GM18951 (cell line): ENCODE results near the gene PER3.
A peak's percentile ranks its signal among the peaks of the same experiment; 100 is the strongest.

ENCODE experiments used
- POLR2A ChIP-seq: IDR thresholded peaks from 4 replicates; pipeline ENCODE4 v1.6.1; 2011; ENCODE audit warnings: mild to moderate bottlenecking; ENCODE audit not compliant: insufficient read length, insufficient read depth; ENCODE audit errors: extremely low read depth
- in situ Hi-C: fragments of 300-500 bp; cut with MboI; formaldehyde crosslinking; loops from one replicate; pipeline ENCODE4 v1.12.0; 2022; ENCODE audit warnings: low sequenced_read_pairs, mixed read lengths, inconsistent platforms; ENCODE audit not compliant: unreplicated experiment

Gene PER3

DNA sequence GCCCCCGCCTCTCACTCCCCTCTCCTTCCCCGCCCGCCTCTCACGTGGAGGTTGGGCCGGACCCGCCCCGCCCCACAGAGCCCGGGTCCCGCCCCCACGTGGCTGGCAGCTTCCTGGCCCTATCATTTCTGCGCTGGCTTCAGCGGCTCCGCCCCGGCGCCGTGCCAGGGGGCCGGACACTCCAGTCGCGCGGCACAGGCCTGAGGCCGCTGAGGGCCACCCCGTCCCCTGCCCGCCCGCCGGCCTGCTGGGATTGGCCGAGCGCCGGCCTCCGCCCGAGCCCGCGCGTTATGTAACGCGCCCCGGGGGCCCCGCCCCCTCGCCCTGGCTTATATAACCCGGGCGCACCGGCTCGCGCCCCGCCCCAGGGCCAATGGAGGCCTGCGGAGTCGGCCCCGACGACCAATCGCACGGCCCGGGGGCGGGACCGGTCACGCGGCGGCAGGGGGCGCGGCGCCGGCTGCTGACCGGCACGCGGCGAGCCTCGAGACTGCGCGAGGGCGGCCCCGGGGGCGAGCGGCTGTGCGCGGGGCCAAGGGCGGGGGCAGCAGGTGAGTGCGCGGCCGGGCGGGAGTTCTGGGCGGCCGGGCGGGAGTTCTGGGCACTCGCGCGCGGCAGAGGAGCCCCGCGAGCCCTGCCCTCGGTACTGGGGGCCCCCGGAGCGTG, at the start of gene PER3:
Gene PER3, plus strand, starts transcription at position 466 of the 666 bp plus-strand sequence. CDS start 587 bp downstream, outside the sequence.
- in situ Hi-C loops = no loop called here
- TF ChIP-seq POLR2A = peak; percentile 37

DNA sequence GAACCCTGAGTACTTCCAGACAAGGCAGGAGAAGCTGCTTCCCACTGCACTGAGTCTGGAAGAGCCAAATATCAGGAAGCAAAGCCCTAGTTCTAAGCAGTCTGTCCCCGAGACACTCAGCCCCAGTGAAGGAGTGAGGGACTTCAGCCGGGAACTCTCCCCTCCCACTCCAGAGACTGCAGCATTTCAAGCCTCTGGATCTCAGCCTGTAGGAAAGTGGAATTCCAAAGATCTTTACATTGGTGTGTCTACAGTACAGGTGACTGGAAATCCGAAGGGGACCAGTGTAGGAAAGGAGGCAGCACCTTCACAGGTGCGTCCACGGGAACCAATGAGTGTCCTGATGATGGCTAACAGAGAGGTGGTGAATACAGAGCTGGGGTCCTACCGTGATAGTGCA, 46.0 kb upstream of the PER3 start:
- in situ Hi-C loops = no loop called here
- TF ChIP-seq POLR2A = no peak

DNA sequence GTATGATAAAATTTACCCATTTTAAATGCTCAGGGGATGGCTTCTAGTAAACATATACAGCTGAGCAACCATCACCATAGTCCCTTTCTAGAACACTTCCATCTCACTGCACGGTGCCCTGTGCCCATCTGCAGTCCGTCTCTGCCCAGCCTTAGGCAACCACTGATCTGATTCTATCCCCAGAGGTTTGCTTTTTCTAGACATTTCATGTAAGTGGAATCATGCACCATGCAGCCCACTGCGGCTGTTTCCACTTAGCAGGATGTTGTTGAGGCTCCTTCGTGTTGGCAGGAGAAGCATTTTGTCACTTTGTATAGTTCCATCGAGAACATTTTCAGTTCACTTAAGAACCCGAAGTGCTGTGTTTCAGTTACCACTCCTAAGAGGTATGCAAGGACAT, 40.7 kb upstream of the PER3 start:
- no peak for TF ChIP-seq POLR2A
- in situ Hi-C loops = no loop called here

DNA sequence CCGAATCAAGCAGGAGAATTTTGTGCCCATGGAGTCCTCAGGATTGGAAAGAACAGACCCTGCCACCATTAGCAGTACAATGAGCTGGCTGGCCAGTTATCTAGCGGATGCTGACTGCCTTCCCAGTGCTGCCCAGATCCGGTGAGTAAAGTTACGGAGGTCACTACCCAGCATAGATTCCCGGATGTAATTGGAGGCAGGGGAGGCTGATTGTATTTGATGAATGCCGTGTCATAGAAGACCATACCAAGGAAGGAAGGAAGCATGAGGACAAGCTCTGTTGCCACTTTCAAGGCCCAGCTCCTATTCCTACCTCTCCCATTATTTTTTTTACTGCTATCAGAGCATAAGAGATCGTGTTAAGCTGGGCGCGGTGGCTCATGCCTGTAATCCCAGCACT, 39.2 kb upstream of the PER3 start:
- in situ Hi-C loops = no loop called here
- no peak for TF ChIP-seq POLR2A

DNA sequence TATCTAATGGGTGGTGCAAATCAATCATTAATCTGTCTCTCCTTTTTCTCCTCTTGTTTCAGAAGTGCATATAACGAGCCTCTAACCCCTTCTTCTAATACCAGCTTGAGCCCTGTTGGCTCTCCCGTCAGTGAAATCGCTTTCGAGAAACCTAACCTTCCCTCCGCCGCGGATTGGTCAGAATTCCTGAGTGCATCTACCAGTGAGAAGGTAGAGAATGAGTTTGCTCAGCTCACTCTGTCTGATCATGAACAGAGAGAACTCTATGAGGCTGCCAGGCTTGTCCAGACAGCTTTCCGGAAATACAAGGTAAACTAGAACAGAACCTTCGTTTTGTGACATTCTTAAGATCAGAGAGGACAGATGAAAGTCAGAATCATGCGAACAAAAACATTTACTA, 38.3 kb upstream of the PER3 start:
- in situ Hi-C loops = no loop called here

DNA sequence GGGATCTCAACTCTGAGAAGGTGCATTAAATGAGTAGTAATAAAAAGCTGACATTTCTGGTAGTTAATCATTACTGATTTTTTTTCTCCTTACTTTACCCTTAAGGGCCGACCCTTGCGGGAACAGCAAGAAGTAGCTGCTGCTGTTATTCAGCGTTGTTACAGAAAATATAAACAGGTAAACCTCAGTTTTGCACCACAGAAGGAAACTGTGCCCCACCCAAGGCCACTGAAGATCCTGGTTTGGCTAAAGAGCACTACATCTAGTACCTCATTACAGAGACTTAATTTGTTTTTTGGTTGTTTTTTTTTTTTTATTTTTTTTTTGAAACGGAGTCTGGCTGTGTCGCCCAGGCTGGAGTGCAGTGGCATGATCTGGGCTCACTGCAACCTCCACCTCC, 36.5 kb upstream of the PER3 start:
- in situ Hi-C loops = no loop called here
- TF ChIP-seq POLR2A = no peak

More for the DNA sequence above, 38.3 kb upstream of the PER3 start:
- TF ChIP-seq POLR2A = no peak

DNA sequence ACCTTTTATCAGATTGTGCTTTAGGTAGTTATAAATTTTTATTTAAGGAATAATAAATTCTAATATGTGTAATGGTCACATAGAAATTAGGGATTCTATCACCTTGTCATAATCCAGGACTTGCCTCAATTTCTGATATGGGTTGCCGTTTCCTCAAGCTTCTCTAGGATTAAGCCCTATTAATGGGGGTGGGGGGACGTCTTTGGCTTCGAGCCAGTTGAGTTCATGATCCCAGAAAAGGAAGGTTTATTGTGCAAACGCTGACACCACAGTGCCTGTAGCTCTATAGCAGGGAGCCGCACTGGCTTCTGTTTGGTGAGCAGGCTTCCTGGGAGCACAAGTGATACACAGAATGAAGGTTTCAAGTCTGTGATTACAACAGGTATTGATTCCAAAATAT, 35.0 kb upstream of the PER3 start:
- in situ Hi-C loops = no loop called here
- no peak for TF ChIP-seq POLR2A

DNA sequence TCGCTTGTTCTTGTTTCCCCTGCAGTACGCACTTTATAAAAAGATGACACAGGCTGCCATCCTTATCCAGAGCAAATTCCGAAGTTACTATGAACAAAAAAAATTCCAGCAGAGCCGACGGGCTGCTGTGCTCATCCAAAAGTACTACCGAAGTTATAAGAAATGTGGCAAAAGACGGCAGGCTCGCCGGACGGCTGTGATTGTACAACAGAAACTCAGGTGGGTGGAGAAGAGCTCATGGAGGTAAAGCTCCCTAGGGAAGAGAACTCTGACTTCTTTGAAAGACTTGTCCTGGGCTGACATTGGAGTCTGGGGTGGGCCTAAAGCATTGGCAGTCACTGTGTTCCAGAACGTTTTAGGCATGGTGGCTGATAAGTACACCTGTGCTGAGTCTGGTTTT, 32.9 kb upstream of the PER3 start:
- in situ Hi-C loops = no loop called here
- no peak for TF ChIP-seq POLR2A

DNA sequence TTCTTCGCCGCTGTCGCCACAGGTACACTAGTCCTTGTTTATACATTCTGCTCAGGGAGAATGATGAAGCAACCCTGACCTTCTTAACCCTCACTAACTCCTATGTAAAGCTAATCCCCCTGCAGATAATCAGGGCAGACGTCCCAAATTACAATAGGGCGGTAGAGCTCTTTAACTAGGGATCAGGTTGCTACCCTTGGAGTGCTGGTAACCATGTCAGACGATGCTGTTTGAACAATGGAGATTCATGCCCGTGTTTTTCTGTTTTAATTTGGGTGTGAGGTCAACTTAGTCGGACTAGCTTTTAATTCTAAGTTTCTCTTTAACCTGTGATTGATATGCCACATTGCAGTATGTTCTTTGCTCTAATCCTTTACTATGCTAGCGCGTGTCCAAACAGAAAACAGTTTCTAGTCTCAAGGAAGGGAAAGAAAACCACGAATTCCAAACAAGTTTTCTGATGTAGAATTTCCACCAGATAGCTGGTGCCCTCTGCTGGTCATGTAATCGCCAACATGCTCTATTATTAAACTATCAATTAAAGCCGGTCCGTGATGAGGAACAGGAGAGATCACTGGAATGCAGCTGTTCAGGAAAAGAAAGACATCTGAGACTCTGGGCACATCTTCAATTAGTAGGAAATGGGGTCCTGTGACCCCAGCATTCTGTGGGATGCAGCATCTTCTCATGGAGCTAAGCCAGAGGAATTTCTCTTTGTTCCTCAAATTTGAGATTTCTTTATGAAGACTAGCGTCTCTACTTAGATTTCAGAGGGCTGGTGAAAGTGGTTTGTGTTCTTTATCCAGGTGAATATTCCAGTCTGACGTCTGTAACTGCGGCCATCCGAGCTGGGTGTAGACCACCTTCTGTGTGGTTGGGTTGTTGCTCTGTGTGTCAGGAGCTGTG, 31.3 kb upstream of the PER3 start:
- no peak for TF ChIP-seq POLR2A
- in situ Hi-C loops = no loop called here

DNA sequence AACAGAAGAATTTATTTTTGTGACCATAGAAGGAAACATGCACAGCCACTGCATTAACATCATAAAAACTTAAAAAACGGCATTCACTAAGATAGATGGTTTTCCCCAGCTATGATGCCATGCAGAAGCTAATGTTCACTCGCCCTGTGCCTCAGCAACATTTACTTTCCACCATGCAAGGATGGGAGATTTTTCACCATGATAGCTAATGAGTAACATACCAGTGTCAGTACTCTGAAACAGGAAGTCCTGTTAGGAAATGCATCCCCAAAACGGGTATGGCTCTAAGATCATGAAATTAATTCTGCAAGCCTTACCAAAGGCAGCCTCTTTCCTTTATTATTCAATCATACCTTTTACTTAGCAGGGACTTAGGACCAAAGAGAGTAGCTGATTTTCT, 30.4 kb upstream of the PER3 start:
- in situ Hi-C loops = no loop called here
- TF ChIP-seq POLR2A = no peak

DNA sequence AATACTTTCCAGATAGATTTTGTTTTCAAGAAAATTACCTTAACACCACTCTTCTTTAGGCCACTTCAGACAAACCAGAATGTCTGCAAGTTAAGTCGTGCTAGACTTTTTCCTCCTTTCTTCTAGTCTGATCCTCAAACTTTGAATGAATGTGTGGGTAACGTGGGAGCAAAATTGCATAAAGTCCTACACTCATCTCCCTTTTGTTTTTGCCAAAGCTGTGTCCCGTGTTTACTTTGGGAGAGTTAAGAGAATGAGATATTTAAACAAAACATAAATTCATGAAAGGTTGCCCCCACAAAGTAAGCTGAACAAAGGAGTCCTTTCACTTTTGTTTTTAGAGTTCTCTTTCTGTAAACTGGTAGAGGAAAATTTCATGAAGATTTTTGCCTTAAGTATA, 29.9 kb upstream of the PER3 start:
- in situ Hi-C loops = no loop called here
- no peak for TF ChIP-seq POLR2A

DNA sequence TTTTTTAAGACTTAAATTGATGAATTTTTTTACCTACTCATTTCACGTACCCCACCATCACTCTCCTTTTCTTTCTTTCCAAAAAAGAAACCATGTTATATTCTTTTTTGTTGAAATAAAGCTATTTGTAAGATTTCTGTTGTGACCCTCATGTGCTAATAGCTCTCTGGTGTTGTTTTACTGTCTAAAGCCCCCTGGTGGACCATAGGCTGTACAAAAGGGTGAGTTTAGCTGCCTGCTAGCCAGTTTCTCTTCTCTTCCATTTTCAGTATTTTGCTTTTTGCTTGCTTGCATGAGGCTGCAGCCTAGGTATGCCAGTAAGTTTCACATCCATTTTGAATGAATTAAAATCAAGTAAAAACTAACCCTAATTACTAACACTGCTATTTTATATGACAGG, 28.6 kb upstream of the PER3 start:
- in situ Hi-C loops = no loop called here
- TF ChIP-seq POLR2A = no peak

DNA sequence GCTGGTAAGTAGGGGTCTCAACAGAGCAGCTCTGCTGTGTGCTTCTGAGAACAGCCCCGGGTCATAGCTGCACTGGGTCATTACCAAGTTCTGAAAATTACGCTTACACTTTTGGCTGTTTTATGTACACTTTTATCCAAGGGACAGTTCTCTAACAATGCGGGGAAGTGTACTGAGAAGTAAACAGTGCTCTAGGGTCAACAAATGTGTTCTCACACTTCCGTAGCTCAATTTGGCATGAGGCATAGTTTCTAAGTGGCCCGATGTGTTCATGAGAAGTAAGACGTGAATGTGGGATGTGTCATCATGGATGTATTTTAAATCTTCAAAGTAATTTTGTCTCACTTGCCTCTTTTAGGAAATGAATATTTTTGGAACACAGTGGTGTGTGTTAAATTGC, 23.8 kb upstream of the PER3 start:
- in situ Hi-C loops = no loop called here
- TF ChIP-seq POLR2A = no peak

DNA sequence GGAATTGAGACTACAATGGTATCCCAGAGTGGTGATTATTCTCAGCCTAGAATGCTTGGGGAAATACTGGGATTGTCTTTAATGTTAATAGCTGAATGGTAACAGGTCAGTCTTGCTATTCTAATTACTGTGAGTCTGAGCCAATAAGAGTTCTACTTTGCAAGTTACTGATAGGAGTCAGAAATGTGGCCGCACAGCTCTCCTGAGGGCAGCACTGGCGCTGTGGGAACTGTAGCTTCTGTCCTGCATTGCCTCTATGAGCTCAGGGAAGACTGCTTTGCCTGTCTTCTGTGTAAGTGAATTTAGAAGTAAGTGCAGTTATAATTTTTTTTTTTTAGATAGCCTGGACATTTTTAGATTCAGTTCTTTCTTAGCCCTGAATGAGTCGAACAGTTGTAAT, 23.0 kb upstream of the PER3 start:
- TF ChIP-seq POLR2A = no peak
- in situ Hi-C loops = no loop called here
